HG03108 (cell line): ENCODE data around the gene LGI1.

Source experiments
- ATAC-seq: cut with Tn5 transposase; IDR thresholded peaks from one replicate; pipeline ENCODE4 v1.9.1; 2021; ENCODE audit warnings: moderate library complexity; ENCODE audit not compliant: unreplicated experiment

Gene LGI1

DNA sequence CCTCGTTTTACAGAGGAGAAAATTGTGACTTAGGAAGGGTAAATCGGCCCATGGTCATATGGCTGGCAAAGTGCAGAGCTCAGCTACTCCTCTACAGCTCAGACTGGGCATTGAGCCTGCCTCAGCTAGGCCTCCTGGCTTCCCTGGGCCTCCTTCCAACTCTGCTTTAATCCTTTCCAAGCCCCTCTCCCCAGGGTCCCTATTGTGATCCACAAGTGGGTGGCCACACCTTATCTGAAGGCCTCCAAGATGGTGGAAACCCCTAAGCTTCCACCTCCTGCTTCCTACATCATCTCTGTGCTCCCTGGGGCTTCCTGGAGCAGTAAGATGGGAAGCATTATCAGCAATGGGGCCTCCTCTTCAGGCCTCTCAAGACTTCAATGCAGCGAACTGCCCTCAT is 3.0 kb upstream of the LGI1 start:
- no peak for ATAC-seq

DNA sequence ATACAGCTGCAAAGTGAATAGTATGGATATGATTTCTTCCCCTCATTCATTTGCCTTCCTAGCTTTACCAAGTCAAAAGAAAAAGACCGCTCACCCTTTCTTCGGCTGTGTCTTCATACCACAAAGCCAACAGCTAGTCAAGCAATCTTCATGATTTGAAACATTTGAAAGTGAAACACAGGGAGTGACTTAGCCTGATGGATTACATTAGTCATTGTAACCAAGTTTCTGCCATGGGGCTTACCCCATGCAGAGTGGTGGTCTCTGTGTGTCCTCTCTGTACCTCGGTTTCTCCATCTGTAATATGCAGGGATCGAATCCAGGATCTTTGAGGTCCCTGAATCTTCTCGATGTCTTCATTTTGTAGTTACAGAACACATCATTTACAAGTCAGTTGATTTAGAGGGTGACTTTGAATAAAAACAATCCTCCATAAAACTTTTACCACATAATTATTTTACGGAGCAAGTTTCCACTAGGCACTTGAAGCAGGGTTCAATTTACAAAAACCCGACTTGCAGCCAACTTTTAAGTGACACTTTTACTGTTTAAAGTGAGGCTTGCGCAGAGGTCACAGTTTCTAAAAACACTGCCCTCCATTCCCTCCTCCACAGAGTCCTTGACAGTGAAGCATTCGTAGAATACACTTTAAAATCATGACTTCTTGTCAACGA is 2.2 kb upstream of the LGI1 start:
- ATAC-seq, result no peak

DNA sequence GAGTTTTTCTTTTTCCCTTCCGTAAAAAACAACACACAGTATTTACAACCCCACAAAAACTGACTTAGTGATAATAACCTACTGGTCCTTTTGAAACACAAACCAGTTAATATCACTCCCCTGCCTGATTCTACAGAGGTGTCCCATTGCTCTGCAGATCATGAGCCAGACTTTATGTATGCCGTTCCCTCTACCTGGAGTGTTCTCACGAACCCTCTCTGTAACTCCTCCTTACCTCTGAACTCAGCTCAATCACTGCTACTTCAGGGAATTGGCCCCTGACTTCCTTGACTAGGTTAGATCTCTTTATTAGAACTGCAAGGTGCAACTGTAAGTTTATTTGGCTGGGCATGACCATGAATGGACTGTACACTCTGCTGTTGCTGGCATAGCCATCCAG is 1.6 kb upstream of the LGI1 start:
- no peak for ATAC-seq

DNA sequence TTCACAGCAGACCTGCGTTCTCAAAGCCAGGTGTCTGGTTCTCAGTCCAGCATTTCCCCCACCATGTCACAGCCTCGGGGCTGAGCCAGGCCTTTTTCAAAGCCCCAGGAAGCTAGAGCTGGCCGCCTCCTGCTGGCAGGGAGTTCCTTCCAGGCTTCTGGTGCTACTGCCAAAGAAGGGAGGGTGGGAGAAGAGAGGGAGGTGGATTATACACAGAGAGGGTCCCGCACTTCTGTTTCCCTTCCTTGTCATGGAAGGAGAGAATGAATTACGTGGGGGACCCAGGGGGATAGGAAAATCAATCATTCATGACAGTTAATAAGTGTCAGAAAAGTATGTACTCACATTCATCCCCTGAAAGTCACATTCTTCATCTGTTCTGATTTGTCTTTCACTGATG is 600 bp upstream of the LGI1 start:
- ATAC-seq, result no peak

DNA sequence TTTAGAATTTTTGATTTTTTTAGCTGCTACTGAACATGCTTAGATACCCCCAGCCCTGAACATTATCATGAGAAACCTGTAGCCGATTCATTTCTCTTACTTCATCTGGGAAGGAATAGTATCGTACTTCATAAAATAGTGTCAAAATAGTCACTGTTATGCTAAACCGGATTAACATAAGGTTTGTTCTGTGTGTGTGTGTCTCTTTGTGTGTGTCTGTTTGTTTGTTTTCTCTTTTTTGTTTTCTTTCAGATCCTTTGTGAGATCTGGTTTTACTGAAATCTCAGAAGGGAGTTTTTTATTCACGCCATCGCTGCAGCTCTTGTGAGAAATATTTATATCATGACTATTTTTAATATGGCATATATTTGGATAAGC is 761 bp downstream of the LGI1 start:
- no peak for ATAC-seq

DNA sequence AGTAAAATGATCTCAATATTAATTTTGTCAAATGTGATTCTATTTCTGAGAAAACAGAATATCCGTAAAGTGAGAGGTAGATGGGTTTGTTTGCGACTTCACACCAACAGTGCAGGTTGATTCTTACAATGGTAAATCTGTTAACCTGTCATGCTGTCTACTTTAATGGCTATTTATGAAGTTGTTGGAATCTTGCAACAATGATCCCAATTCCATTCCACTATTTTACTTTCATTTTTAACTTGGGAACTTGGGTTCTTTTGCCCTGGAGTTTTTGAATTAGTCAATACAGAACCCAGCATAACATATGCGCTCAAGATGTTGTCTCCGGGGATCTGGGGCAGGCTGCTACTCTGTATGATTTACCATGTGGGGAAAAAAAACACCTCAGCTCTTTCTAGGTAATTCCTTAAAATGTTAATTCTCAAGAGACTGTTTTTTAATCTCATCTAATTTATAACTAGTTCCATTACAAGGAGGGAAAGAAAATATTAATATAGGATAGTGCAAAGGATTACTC is 1.2 kb downstream of the LGI1 start:
- ATAC-seq, result no peak

DNA sequence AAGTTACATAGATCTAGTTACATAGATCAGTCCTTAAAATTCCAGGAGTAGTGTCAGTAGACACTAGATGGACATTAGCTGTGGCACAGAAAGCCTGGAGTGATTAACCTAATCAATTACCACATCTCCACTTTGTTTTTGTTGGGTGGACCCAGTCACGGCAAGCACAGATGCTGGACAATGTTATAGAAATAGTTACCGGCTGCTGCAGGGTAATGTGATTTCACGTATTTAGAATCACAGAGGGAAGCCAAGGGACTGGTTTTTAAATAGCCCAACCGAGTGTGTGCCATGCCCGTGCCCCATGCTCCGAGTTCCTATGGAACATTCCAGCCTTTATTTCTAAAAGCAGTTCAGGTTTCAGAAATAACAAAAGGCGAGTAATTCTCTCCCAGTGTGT is 2.8 kb downstream of the LGI1 start:
- no peak for ATAC-seq

DNA sequence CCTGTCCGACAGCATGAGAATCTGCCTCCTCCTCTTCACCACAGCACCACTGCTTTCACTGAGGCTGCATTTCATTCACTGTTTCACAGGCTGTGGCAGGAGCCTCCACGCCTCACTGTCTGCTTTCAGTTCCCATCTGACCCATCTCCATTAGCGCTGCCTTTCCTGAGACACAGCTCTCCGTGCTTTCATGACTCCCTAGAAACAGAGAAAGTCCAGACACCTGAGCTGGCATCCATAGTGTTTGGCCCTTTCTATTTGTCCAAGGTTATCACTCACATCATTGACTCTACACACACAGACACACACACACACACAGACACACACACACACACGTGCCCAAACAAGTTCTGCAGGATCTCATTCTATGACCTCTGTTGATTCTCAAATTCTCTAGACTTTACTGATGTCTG is 5.2 kb downstream of the LGI1 start:
- ATAC-seq, result no peak

DNA sequence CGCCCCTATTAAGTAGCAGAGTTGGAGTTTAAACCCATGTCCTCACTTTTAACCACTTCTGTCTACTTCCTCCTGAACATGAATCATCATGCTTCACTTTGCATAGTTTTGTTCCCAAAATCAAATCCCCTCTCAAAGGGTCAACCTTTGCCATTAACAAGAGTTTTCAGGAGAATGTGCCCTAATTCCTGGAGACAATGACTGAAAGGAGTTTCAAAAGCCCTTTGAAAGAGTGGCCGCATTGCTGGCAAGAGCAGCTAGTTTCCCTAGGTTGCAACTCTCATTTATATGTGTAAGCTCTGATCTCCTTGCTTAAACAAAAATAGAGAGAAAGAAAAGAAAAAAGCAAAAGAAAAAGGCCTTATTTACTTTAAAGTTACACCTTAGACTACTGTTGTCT is 9.2 kb downstream of the LGI1 start:
- no peak for ATAC-seq

DNA sequence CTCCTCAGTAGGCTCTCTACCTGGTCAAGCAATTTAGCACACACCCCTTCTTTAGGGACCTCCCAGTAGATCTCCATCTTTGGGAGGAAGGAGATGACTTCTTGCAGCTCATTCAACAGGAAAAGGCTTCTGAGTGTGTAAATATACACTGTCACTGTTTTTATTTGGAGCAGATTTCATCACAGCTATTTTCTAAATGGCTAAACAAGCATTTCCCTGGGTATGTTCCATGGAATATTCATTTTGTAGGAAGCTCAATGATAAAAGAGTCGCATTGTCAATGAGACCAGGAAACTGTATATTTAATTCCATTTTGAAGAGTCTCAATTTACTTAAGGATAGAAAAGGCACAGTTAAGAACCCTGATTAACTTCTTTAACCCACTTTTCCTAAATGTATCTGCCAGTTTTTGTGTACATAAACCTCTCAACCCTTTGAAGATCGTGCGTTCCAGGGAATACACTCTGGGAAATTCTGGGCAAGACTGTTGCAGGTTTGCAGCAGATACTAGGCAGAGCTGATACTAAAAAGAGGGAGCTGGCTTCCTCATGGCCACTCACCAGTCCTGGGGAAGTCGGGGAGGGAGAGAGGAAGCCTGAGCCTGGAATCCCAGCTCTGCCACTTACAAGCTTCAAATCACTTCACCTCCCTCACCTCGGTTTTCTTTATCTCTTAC is 10.1 kb downstream of the LGI1 start:
- no peak for ATAC-seq

DNA sequence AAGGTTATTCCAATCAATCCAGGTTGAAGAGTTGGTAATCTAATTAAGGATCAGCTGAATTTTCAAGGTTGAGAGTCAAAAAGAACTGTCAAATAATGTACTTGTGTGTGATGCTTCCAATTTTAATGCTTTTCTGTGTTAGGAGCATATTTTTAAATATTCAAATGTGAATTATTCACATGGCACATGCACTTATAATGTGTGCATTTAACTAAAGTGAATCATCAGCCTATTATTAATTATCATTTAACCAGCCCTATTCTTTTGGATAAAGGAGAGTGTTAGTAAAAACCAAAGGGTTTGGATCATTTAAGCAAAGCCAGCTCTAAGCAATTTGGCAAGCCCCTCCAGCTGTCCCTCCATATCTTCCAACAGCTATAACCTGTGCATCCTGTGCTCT is 11.2 kb downstream of the LGI1 start:
- no peak for ATAC-seq

DNA sequence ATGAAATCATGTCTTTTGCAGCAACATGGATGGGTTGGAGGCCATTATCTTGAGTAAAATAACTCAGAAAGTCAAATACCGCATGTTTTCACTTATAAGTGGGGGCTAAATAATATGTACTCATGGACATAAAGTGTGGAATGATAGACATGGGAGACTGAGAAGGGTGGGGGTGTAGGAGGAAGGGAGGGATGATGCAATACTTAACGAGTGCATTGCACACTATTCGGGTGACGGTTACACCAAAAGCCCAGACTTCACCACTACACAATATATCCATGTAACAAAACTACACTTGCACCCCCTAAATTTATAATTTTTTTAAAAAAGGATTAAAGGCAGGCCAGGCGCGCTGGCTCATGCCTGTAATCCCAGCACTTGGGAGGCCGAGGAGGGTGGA is 13.6 kb downstream of the LGI1 start:
- no peak for ATAC-seq

DNA sequence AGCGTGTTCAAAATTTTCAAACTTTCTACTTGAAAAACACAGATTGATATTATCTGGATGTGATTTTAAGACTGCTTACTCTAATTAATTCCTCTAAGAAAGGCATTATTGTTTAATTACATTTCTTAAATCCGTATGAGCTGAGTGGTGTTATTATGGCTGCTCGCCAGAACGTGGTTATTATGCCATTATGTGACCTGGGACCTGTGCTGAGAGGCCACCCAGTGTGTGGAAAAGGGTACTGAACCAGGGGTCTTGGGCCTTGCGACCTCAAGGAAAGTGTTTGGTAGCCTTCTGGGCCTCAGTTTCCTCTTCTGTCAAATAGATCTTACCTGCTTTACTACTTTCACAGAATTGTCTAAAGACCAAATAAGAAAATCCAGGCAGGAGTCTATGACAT is 15.4 kb downstream of the LGI1 start:
- no peak for ATAC-seq

DNA sequence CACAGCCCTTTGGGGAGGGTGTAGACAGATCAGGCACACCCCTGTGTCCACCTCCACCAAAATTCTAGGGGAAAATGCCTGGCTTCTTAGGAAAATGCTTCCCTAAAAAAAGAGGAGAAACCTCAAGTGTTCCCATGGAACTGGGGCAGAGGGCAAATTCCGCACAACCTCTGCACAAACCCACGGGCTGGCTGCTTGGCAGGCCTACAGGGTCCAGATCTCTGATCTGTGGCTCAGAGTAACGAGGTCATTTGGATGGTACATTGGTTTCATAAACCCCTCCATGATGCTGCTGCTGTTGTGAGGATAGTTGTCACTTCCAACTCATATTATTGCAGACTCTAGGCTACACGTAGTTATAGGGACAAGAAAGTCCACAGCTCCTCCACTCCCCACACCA is 16.0 kb downstream of the LGI1 start:
- no peak for ATAC-seq

DNA sequence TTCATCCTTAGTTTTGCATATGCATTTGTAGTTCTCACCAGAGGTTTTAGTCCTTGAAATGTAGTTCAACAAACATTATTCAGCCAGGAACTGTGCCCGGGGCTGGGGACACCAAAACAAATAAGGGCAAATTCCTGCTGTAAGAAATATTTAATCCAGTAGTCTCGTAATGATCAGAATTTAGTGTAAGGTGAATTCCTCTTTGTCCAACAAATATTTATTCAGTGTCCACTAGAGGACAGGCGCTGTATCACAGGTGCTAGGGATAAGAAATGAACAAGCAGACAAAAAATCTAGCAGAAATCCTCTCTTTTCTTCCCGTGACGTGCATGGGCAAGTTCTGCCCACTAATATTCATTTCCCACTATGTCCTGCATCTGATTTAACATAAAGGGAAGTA is 17.6 kb downstream of the LGI1 start:
- ATAC-seq, result no peak

DNA sequence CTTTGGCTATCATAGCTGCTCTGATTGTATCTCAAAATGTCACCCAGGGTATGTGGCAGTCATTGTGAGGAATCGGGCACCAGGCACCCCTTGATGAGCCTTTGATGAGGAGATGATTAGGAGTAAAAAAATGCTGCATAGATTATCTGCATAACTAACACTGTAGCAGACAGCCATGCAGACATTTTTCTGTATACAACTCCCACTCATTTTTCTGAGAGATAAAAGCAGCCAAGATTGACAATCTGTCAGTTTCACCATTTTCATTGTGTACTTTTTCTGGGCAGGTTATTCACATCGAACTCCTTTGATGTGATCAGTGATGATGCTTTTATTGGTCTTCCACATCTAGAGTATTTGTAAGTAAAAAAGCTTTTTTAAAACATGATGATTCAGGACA is 19.4 kb downstream of the LGI1 start:
- no peak for ATAC-seq

DNA sequence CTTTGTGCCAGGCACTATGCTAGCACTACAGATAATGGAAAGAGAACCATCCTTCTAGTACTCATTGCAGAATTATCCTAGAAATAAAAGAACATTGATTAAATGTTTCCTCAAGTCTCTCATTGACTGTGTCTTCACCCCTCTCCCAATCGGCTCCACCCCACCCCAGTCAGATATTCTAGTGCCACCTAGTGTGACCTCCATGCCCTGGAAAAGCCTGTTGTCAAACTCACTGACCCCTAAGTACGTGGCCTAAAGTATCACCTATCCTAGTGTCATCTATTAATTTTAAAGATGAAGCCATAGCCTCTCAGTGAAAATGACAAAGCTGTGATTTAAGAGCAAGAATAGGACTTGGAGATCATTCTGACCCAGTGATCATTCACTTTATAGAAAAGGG is 26.3 kb downstream of the LGI1 start:
- no peak for ATAC-seq

DNA sequence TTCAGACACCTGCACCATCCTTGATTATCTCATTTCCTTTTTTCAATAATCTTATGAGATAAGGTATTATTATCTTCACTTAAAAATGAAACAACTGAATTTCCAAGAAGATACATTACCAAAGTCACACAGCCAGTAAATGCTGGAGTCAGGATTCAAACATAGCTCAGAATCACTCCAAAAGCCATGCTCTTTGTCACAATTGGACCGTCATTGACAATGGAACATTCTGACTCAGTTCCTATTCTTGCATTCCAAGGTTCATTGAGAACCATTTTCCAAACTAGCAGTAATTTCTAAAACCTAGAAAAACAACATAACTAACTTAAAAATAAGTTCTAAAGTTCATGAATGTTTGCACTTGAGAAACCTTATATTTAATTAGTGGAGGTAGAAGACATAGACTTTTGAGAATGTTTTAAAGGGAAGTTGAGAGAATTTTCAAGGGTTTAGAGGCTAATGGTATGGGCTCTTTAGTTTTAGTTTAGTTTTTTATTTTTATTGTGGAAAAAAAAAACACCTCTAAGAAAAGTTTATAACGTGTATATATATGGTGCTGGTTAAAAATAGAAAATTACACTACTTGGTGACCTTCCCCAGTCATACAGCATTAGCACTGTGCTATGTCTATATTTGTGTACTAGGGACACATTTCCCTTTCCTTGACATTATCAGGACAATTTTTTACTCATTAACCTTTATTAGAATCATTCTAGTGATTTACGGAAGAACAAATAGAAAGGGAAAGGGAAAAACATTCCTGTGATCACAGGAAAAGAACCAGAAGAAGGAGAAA is 30.9 kb downstream of the LGI1 start:
- ATAC-seq, result no peak

DNA sequence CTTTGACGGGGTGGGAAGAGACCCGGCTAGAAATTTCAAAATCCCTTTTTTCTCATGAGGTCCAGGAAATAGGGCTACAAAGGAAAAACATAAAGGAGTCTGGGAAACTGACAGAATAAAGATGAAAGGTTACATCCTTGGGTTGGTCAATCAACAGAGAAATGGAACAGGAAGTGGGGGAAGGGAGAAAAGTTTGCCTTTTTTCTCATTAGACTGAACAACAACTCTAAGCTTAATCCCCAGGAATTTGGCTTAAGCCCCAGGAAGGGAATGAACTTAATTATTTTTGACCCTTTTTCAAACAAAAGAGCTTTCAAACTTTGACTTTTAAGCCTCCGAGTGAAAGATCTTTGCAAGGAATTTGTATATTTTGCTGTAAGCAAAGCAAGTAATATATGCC is 32.7 kb downstream of the LGI1 start:
- ATAC-seq, result no peak

DNA sequence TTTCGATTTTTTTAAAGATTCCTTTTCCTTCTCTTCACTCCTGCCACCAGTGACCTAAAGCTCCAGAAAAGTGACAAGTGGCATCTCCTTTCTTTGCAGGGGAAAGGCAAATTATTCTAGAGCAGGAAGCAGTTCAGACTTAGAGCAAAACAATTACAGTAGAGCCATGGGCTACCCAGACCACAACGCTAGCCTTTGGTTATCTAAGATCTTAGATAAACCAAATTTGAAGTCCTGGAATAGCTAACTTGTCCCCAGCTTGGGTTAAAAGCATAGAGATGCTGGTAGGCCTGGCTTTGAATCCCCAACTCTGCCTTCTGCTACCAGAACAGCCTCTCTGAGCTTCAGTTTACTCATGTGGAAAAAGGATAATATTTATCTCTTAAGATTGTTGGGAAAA is 38.4 kb downstream of the LGI1 start:
- no peak for ATAC-seq

DNA sequence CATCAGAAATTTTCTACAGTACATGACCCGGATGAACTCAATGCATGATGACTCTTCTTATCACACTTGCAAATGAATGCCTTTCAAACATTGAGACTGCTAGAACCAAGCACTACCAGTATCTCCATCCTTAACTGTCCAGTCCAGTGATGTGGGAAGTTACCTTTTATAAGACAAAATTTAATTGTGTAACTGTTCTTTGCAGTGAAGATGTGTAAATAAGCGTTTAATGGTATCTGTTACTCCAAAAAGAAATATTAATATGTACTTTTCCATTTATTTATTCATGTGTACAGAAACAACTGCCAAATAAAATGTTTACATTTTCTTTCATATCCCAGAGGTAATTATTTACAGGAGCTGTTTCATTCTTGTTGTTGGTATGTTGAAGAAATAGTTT is 40.1 kb downstream of the LGI1 start:
- no peak for ATAC-seq

DNA sequence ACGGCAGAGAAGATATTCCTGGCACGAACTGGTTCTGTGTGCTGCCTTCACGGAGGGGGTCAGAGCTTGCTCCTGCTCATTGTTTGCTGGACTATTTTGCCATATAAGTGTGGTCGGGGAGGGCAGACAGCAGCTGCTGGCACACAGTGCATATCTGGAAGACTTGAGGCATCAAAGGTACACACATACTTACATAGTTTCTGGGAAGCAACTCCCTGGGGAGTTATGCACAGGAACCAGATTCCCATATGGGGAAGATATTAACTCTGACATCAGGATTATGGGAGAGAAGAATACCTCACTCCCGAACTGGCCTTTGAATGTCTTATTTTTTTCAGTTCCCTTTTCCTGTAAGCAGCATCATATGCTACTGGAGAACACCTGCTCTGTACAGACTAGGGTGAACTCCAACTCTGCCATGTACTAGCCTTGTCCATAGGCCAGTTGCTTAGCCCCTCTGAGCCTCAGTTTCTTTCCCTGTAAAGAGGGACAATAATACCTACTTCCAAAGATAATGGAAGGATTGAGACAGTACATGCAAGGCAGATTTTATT is 41.5 kb downstream of the LGI1 start:
- no peak for ATAC-seq
